ENCODE data around the gene SND1.

Gene SND1

GRCh38 chr7:128132426-128133069 is 480.6 kb downstream of the SND1 start (continued):
- no peak for TF ChIP-seq ZNF223 (tag by site-specific recombination; IDR thresholded peaks at IDR 0.05)
- no peak for TF ChIP-seq RBAK (tag by site-specific recombination; IDR thresholded peaks at IDR 0.05)
- TF ChIP-seq ZBTB26 (tag by site-specific recombination; optimal IDR thresholded peaks at IDR 0.05), result no peak
- no peak for TF ChIP-seq ZNF610 (tag by site-specific recombination; IDR thresholded peaks at IDR 0.05; ENCODE audit: borderline replicate concordance)
- no peak for TF ChIP-seq ZNF19 (tag by site-specific recombination; IDR thresholded peaks at IDR 0.05; ENCODE audit: low read depth)
- TF ChIP-seq SP2 (tag by site-specific recombination; IDR thresholded peaks at IDR 0.05), result no peak
- TF ChIP-seq ZNF501 (tag by site-specific recombination; IDR thresholded peaks at IDR 0.05), result no peak
- TF ChIP-seq ZSCAN30 (tag by site-specific recombination; IDR thresholded peaks at IDR 0.05), result no peak
- no peak for TF ChIP-seq ZNF830 (tag by site-specific recombination; IDR thresholded peaks at IDR 0.05; ENCODE audit: low read depth)

GRCh38 chr7:128135159-128135514 is 483.1 kb downstream of the SND1 start:
- Histone ChIP-seq H3K4me3 (ENCODE audit: low read depth, low read length) (peak overlapping the region; percentile 20; the same call in 1 of the 2 replicates), H3K27ac (ENCODE audit: extremely low read depth, low read depth, low read length) (no peak overlapping the region), H3K9me3 (ENCODE audit: control insufficient read depth, insufficient read depth, low read depth, low read length) (no peaks in the 10 kb centered on the region), H3K36me3 (ENCODE audit: control insufficient read depth in 2 of 2, insufficient read depth in 1 of 2, low read length in 2 of 2) (no peaks in the 10 kb centered on the region), H3K4me1 (ENCODE audit: control insufficient read depth, insufficient read depth, low read length) (no peaks in the 10 kb centered on the region)
- POLR2A ChIA-PET, result interaction anchor here (0.7 to 1.5 kb wide), 2 partner anchors 25 to 74 kb away, joined by 3 to 4 read pairs; no protein-coding TSS in a partner anchor
- TF ChIP-seq ZNF292 (tag by site-specific recombination; IDR thresholded peaks at IDR 0.05; ENCODE audit: borderline replicate concordance, low read depth), result no peak
- TF ChIP-seq ZSCAN4 (tag by site-specific recombination; IDR thresholded peaks at IDR 0.05), result 0 out of 2 replicates have a peak, but pooled peaks have one; percentile 33
- no peak for TF ChIP-seq ZNF18 (tag by site-specific recombination; IDR thresholded peaks at IDR 0.05)
- TF ChIP-seq ZSCAN23 (tag by site-specific recombination; IDR thresholded peaks at IDR 0.05), result no peak
- CTCF ChIA-PET, result interaction anchor here (0.6 to 5.4 kb wide), 23 partner anchors 10 to 573 kb away, joined by 3 to 115 read pairs (median 4); no protein-coding TSS in a partner anchor

GRCh38 chr7:128135515-128136214 is 483.7 kb downstream of the SND1 start:
- ChIA-PET POLR2A (interaction anchor here (0.7 to 1.5 kb wide), 3 partner anchors 74 to 700 kb away, joined by 4 to 6 read pairs (median 5); no protein-coding TSS in a partner anchor), CTCF (interaction anchor here (0.6 to 5.4 kb wide), 35 partner anchors 8 to 427 kb away, joined by 3 to 115 read pairs (median 4); no protein-coding TSS in a partner anchor)
- TF ChIP-seq ZNF560 (tag by site-specific recombination; IDR thresholded peaks at IDR 0.05; ENCODE audit: borderline replicate concordance), result no peak
- TF ChIP-seq PBX3 (CRISPR knock-in tag; IDR thresholded peaks at IDR 0.05), result peak; percentile 32; the same call in 1 of the 2 replicates
- no peak for TF ChIP-seq CTCF (tag by site-specific recombination; IDR thresholded peaks at IDR 0.05)
- TF ChIP-seq ZNF473 (tag by site-specific recombination; IDR thresholded peaks at IDR 0.05), result no peak
- TF ChIP-seq ZNF133 (tag by site-specific recombination; IDR thresholded peaks at IDR 0.05), result no peak
- TF ChIP-seq SP7 (tag by site-specific recombination; IDR thresholded peaks at IDR 0.05), result peak; percentile 10; the same call in 1 of the 2 replicates
- no peak for TF ChIP-seq ZNF23 (tag by site-specific recombination; IDR thresholded peaks at IDR 0.05; ENCODE audit: borderline replicate concordance)
- TF ChIP-seq OSR2 (tag by site-specific recombination; IDR thresholded peaks at IDR 0.05), result no peak
- peak; percentile 34; the same call in 1 of the 2 replicates for TF ChIP-seq SP3 (tag by site-specific recombination; IDR thresholded peaks at IDR 0.05)
- peak; percentile 61; the same call in 1 of the 2 replicates for TF ChIP-seq ZNF596 (tag by site-specific recombination; IDR thresholded peaks at IDR 0.05)
- peak; percentile 60; the same call in 1 of the 2 replicates for TF ChIP-seq ZBTB48 (tag by site-specific recombination; IDR thresholded peaks at IDR 0.05)
- no peak for TF ChIP-seq MZF1 (tag by site-specific recombination; IDR thresholded peaks at IDR 0.05; ENCODE audit: borderline replicate concordance)

More at GRCh38 chr7:128135515-128136214, 483.7 kb downstream of the SND1 start:
- no peaks in the 10 kb centered on the region for H3K36me3 ChIP-seq (ENCODE audit: control insufficient read depth in 2 of 2, insufficient read depth in 1 of 2, low read length in 2 of 2)
- peak overlapping the region; percentile 58 for H3K4me3 ChIP-seq (ENCODE audit: low read depth, low read length)
- no peaks in the 10 kb centered on the region for H3K4me1 ChIP-seq (ENCODE audit: control insufficient read depth, insufficient read depth, low read length)
- no peaks in the 10 kb centered on the region for H3K9me3 ChIP-seq (ENCODE audit: control insufficient read depth, insufficient read depth, low read depth, low read length)
- no peak overlapping the region for H3K27ac ChIP-seq (ENCODE audit: extremely low read depth, low read depth, low read length)
